HG03064 (cell line): ENCODE data around the gene ADH1B.
"Not testable (repeated sequence)": the region's sequence is repeated elsewhere in the genome, so short reads cannot be mapped to it uniquely, and the experiment has no call there.

Source experiments
- ATAC-seq: cut with Tn5 transposase; IDR thresholded peaks from one replicate; pipeline ENCODE4 v1.9.1; 2021; ENCODE audit warnings: low read depth; ENCODE audit not compliant: unreplicated experiment

The ADH1B gene

DNA sequence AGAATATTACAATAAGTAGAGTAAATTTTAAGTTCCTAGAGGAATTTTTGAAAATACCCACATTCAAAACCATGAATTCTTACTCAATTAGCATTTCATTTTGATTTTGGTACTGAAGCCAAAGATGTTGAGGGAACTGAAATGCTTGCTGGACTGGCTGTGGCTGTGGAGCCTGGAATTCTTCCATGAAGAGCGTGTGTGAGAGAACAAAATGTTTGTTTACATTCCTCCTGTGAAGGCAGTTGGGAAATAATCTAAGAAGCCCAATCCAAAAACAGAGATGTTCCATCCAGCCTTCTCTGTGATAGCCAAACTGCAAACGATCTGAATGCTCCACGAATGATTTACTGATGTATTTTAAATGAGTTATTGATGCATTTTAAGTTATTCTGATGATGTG is 3.8 kb upstream of the ADH1B start:
- ATAC-seq = no peak

DNA sequence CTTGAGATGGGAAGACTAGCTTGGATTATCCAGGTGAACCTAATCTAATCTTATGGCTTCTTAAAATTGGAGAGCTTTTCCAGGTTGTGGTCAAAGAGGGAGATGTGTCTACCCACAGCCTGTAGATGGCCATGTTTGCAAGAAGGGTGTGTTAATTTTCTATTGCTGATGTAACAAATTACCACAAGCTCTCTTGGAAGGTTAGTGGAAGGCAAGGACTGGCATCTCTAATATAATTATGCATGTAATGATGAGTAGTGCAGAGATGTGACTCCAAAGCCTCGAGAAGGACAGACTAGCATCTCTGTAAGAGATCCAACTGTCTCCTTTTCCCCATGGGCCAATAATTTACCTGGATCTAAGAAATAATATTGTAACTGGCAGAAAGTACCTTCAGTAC is 3.2 kb upstream of the ADH1B start:
- ATAC-seq = no peak

DNA sequence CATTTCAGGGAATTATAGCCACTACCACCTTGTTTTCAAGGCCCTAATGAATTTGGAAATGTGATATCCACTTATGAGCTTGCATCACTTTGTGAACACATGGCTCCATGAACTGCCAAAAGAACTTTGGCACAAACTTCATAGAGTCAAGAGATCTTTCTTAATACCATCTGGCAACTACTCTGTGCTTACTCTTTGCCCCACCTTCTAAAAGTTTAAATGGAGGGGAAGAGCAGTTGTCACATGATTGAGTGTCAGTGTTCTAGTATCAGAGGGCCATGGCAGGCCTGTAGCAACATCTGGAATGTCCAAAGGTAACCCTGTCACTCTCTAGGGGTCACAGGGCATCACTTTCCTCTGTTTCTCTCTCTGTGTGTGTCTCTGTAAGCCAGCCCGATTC is 2.6 kb upstream of the ADH1B start:
- no peak for ATAC-seq

DNA sequence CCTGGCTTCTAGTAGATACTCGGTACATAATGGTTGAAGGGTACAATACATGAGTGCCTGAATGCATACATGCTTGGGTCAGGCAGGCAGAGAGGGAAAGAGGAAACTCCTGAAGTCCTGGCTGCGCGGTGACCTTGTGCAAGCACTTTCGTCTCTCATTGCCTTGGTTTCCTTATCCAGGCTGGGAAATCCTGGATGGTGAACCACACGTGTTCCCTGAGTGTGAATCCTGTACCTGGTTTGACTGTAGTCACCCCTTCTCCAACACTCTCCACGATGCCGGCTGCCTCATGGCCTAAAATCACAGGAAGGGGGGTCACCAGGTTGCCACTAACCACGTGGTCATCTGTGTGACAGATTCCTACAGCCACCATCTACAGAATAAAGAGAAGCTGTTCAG is 3.4 kb downstream of the ADH1B start:
- not testable (repeated sequence) for ATAC-seq

DNA sequence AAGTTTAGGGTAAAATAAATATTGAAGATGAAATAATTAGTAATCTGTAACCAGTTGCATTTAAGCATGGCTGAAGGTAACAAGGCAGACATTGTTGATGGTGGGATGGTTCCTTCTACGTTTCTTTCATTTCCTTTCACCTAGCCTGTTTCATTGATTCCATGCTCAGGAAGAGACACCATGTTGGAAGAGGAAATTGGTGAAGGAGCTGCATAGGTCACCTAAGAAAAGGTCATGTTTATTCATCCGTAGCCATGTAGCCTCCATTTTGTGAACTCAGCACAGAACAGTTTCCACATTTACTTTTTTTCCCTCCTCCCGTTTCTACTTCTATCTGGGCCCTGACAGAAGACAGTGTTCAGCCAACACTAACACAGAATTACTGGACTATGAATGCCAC is 3.8 kb downstream of the ADH1B start:
- ATAC-seq = no peak

DNA sequence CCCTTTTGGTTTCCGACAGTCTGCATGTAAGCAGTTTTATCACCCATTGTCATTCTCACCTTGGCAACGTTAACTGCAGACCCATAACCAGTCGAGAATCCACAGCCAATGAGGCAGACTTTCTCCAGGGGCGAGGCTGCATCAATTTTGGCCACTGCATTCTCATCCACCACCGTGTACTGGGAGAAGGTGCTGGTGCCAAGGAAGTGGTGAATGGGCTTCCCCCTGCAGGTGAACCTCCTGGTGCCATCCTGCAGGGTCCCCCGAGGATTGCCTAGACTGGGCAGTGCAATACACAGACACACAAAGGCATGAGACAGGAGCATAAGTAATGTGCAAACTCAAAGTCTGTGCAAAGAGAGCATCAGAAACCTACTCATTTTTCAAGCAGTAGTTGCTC is 5.4 kb downstream of the ADH1B start:
- no peak for ATAC-seq

DNA sequence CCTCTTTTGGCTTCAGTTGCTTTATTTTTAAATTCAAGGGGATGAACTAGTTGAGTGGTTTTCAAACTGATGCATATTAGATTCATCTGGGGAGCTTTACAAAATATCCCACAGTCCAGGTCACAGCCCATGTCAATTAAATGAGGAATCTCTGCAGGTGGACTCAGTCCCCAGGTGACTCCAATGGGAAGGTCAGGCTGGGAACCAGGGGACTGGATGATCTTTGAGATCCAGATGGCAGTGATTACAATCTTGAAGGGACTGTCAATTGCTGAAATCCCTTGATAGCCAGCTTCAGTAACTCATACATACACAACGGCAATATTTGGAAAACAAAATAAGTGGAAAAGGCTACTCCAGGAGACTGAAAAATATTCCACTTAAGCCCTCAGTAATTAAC is 7.0 kb downstream of the ADH1B start:
- ATAC-seq = no peak

DNA sequence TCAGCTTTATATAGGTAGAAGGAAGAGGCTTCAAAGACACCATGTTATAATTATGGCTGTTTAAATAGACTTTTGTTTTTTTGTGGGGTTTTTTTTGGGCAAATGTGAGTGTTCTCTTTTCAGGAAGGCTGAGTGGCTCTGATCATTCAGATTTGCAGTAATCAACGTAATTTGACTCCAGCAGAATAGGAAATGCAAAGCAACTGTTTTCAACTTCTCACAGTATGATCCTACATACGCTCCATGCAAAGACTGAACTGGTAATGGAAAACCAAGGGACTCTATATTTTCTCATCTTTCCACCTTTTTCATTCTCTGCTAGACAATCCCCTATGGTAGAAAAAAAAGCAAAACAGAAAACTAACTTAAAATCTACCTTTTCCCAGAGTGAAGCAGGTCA is 10.8 kb downstream of the ADH1B start:
- ATAC-seq = no peak

DNA sequence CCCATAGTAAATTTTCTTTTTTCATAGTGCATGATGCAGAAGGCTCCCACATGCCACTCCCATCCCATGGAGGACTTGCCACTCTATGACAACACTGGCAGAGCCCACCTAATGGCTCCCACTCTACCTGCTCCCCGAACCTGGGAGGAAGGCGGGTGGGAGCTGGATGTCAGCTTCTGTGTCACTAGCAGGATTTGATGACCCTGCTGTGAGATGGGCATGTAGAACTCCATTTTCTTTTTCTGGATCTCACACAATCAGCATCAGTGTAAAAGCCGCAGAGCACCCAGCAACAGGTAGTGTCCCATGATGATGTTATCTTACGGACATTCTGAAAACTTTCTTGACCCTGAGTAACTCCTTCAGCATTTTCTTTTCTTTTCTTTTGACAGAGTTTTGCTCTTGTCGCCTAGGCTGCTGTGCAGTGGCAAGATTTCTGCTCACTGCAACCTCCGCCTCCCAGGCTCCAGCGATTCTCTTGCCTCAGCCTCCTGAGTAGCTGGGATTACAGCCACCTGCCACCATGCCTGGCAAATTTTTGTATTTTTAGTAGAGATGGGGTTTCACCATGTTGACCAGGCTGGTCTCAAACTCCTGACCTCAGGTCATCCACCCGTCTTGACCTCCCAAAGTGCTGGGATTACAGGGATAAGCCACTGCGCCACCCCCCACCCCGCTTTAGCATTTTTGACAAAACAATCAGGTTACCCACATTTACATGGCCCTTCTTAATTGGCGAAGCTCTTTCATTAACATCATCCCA is 15.4 kb downstream of the ADH1B start:
- ATAC-seq = no peak

DNA sequence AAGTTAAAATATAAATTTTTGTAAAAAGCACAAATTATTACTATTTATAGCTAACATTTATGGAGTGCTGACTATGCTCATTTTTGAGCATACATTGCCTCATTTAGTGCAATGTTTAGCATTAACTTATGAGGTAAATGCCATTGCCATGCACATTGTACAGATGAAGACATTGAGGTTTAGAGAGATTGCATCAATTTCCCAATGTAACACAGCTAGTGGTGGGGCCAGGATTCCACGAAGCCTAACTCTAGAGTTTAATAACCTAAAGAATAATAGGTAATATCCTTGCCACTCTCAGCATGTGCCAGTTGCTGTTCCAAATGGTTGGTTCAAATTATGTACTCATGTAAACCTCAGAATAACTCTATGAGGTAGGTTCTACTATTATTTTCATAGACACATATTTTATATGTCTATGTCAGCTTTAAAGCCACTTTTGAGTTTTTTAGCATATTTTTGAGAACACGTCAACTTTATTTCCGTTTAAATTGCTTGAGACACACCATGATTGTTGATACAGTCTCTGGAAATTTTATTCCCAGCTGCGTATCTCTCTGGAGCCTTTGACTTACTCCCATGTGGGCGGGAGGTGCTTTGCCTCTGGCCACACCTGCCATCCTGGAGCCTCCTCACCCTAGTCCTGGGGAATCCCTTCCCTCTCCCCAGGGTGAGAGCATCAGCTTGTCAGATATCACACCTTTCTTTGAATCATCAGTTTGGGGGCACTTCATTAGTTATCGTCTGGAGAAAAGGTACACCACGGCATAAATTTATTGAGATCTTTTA is 19.6 kb downstream of the ADH1B start:
- ATAC-seq = no peak

DNA sequence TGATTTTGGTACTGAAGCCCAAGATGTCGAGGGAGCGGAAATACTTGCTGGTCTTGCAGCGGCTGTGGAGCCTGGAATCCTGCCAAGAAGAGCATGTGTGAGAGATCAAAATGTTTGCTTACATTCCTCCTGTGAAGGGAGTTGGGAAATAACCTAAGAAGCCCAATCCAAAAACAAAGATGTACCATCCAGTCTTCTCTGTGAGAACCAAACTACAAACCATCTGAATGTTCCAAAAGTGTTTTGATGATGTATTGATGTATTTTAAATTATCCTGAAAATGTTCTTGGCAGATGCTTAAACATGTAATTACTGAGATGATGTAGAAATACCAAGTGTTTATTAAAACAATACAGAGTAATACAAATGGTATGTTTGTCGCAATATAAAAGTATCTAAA is 20.3 kb downstream of the ADH1B start:
- no peak for ATAC-seq

DNA sequence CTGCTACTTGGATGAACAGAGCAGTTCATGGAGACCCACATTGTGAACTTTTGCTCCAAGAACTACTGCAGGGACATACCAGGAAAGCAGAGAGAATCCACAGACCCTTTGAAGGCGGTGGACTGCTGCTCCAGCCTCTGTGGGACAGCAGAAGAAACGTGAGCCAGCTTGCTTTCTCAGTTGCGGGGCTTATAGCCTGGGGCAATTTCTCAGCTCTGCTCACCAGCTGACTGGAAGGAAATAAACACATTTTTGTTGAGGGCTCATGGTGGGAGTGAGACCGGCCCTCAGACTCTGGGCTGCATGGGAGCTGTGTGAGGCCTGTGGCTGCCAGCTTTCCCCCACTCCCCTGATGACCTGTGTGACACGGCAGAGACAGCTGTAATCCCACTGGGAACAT is 27.8 kb downstream of the ADH1B start:
- no peak for ATAC-seq

DNA sequence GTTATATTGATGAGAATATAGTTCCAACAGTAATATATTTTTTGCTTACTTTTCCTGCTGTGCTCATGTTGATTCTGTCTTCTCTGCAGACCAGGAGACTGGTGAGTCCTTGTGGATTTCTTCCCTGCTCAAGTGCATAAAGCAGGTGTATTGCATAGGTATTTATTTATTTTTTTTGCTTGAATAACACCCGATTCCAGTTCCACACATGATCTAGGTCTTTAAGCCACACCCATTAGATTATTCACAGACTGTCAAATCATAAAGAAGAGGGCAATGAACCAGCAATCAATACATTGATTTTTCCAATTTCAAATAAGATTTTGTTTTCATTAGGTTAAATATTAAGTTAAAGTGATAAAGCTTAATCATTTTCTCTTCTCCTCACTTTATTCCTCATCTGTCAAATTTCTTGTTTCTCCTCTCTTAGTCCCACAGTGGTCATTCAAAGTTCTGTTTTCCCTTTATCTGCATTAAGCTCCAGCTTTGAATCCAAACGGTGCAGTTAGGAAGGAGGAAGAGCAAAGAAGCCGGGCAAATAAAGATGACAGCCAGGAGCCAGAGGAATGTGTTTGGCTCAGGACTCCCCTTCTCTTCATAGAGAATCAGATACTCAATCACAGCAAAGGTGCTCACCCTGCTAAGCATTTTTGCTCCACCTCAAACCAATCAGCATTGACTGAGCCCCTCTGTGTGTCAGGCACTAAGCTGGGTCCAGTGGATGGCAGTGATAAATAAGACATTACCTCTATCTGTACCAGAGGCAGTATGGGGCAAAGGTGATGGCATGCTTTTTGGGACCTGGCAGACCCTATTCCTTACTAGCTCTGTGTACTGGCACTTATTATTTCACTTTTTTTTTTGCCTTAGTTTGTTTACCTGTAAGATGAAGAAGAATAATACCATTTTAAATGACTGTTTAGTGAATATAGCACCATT is 30.1 kb downstream of the ADH1B start, which contains the start of gene ADH1A:
ADH1A (minus strand) TSS at position 138 of the 939 bp plus-strand sequence; CDS start at position 67, 71 bp downstream.
- no peak for ATAC-seq

DNA sequence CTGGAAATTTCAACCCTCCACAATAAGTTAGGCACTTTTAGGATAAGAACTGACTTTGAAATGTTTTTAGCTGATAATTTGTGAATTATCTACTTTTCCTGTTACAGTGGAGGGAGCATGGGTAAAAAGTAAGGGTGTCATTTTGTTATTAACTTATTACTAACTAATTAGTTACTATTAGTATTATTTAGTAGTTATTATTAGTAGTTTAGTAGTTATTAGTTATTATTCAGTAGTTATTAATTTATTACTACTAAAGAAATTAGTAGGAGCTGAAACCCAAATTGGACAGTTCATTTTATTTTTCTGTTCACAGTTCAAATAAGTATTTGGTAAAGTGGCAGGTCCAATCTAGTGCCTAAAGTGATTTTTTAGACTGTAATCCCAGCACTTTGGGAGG is 35.8 kb downstream of the ADH1B start:
- no peak for ATAC-seq

DNA sequence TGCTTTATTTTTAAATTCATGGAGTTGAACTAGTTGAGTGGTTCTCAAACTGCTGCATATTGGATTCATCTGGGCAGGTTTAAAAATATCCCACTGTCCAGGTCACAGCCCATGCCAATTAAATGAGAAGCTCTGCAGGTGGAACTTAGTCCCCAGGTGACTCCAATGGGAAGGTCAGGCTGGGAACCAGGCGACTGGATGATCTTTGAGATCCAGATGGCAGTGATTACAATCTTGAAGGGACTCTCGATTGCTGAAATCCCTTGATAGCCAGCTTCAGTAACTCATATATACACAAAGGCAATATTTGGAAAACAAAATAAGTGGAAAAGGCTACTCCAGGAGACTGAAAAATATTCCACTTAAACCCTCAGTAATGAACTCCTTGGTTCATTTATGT is 38.5 kb downstream of the ADH1B start:
- ATAC-seq = no peak

DNA sequence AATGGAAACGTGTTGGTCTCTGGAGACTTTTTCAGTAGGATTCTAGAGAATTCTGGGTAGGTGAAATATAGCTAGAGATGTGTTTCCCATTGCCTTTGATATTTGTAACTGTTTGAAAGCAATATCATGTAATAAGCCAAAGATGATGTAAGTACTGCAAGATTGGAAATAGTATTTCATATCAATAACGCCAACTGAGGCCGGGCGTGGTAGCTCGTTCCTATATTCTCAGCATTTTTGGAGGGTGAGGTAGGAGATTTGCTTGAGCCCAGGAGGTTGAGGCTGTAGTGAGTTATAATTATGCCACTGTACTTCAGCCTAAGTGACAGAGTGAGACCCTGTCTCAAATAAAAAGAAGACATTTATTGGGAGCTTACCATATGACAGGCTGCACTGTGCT is 39.9 kb downstream of the ADH1B start:
- no peak for ATAC-seq

DNA sequence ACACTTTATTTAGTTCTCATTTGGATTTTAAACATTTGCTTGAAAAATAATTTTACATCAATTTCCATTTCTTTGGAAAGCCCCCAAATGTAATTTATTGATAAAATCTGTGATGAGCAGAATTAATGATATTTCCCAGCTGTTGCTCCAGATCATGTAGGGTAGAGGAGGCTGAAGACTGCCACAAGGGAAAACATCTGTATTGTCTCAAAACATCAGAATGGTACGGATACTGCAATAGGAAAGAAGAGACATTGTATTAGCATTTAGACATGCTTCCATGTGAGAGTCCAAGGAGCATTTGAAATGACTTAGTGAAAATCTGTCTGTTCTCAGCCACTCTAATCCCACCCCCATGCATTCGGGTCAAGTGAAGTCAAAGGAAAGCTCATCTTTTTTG is 44.8 kb downstream of the ADH1B start:
- ATAC-seq = no peak

DNA sequence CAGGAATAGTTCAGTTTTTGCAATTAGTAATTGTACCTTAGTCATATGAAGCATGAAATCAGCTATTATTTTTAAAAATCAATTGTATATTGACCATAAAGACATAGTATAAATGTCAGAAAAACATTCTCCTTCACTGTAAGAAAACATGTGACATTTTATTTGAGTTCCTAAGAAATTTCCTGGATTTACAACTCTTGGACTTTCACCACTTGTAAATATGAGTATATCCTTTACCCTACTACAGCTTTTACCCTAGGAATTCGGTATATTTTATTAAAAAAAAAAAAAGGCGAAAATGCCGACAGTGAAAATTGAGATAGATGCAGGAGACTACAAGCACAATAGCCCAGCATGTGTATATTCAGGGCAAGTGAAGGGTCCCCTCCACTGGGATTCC is 45.3 kb downstream of the ADH1B start:
- ATAC-seq = no peak

DNA sequence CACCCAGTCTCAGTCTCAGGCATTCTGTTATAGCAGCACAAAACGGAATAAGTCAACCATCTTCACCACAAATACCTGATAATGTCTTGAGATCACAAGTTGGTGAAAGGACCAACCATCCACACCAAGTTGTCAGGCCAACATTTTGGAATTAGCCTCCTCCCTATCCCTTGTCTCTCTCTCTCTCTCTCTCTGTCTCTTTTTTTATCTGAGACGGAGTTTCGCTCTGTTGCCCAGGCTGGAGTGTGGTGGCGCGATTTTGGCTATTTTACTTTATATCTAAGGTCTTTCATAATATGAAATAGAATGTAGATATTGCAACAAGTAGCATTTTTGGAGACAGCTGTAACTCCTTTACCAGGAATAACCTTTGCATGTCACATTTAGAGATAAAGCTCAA is 46.2 kb downstream of the ADH1B start:
- ATAC-seq = no peak

DNA sequence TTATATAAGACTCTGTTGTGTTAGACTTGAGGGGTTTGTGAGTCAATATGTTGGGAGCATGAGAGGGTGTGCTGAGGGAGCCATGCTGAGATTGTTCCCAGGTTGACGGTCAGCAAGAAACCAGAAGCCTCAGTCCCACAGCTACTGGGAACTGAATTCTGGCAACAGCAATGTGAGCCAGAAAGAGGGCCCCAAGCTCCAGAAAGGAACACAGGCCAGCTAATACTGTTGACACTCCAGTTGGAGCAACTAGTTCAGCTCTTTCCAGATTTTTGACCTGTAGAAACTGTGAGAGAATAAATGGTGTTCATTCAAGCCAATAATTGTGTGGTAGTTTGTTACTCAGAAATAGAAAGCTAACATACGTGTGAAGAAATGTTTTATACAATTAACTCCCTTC is 47.5 kb downstream of the ADH1B start:
- no peak for ATAC-seq

DNA sequence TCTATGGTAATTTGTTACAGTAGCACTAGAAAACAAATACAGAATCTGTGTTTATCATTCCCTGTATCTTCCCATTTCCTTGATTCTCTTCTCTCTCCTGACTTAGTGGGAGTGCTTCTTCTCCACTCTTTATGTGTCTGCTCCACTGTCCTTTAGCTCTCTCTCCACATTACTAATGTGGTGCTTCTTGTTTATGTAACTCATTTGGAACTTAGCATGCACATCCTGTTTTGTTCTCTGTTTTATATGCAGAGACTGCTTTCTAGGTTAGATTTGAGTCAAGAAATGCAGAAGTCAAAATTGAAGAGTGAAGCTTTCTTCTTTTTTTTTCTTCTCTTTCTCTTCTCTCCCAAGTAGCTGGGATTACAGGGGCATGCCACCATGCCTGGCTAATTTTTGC is 56.3 kb downstream of the ADH1B start:
- no peak for ATAC-seq
